Activated T-cell treated with anti-CD3 and anti-CD28 coated beads, Interleukin-2, amount 50 U/mL, for 48 hours (primary cell): ENCODE results near the gene MYO7B.

Experiments used
- DNase-seq, 2 experiments: peaks; one replicate each; pipeline ENCODE4 v3.0.0-alpha.2; 2020

Gene MYO7B

GRCh38 chr2:127590386-127591190 is 55.1 kb downstream of the MYO7B start:
- no peak for DNase-seq

GRCh38 chr2:127591221-127591923 is 55.9 kb downstream of the MYO7B start:
- peak; percentile 74 to 78 for DNase-seq

GRCh38 chr2:127592761-127593227 is 57.3 kb downstream of the MYO7B start:
- no peak for DNase-seq

GRCh38 chr2:127593228-127594115 is 58.0 kb downstream of the MYO7B start:
- DNase-seq, result no peak

GRCh38 chr2:127594116-127594591 is 58.7 kb downstream of the MYO7B start:
- no peak for DNase-seq

GRCh38 chr2:127596311-127597045 is 61.0 kb downstream of the MYO7B start:
- DNase-seq, result no peak

- DNase-seq, result no peak
Observed at GRCh38 chr2:127597046-127597983, 61.8 kb downstream of the MYO7B start.

GRCh38 chr2:127597984-127598380 is 62.5 kb downstream of the MYO7B start:
- DNase-seq, result no peak

GRCh38 chr2:127598711-127599110 is 63.2 kb downstream of the MYO7B start:
- no peak for DNase-seq

- DNase-seq, result no peak
Observed at GRCh38 chr2:127599211-127599610, 63.7 kb downstream of the MYO7B start.

GRCh38 chr2:127604986-127605385 is 69.5 kb downstream of the MYO7B start:
- no peak for DNase-seq

- no peak for DNase-seq
Observed at GRCh38 chr2:127605691-127606263, 70.3 kb downstream of the MYO7B start.

- DNase-seq, result no peak
Observed at GRCh38 chr2:127606625-127607398, 71.3 kb downstream of the MYO7B start.

GRCh38 chr2:127607399-127607908 is 72.0 kb downstream of the MYO7B start:
- no peak for DNase-seq

- no peak for DNase-seq
Observed at GRCh38 chr2:127608061-127609030, 72.9 kb downstream of the MYO7B start.

- no peak for DNase-seq
Observed at GRCh38 chr2:127609031-127609751, 73.7 kb downstream of the MYO7B start.

GRCh38 chr2:127609818-127610217 is 74.3 kb downstream of the MYO7B start:
- DNase-seq, result no peak

- DNase-seq, result no peak
Observed at GRCh38 chr2:127610561-127610960, 75.1 kb downstream of the MYO7B start.
